ENCODE results near the gene TTLL5.

DNA sequence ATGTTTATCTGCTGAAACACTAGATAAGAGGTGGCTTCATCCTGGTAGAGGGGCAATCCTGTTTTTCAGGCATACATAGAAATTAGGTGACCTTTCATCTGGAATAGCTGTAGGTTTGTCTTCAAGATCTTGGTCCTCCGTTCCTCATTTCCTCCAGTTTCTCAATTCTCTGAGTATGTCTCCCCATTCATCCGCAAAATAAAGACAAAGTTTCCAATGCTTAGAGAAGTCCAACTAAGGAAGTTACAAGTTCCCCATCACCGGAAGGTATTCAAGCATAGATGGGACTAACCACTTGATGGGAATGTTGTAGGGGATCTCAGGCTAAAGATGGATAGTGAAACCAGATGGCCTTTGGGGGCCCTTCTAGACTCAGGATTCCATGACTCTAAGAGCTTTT lies 34.6 kb upstream of the TTLL5 start:
- TF ChIP-seq TCF7 (IDR thresholded peaks at IDR 0.05; ENCODE audit: borderline replicate concordance) (no peak), POLR2A (IDR thresholded peaks at IDR 0.05; ENCODE audit: low read depth, low read length) (no peak), SP1 (IDR thresholded peaks at IDR 0.05; ENCODE audit: low read depth, low read length) (no peak)
